ENCODE data around the gene PTH1R. TPM values are rescaled to one million over a fixed set of nuclear protein-coding genes. Genes with fewer than 3 reads are reported as not detected.

Gene PTH1R
- total RNA-seq, 1 donor from 2014 or later, result 13.0 TPM

DNA sequence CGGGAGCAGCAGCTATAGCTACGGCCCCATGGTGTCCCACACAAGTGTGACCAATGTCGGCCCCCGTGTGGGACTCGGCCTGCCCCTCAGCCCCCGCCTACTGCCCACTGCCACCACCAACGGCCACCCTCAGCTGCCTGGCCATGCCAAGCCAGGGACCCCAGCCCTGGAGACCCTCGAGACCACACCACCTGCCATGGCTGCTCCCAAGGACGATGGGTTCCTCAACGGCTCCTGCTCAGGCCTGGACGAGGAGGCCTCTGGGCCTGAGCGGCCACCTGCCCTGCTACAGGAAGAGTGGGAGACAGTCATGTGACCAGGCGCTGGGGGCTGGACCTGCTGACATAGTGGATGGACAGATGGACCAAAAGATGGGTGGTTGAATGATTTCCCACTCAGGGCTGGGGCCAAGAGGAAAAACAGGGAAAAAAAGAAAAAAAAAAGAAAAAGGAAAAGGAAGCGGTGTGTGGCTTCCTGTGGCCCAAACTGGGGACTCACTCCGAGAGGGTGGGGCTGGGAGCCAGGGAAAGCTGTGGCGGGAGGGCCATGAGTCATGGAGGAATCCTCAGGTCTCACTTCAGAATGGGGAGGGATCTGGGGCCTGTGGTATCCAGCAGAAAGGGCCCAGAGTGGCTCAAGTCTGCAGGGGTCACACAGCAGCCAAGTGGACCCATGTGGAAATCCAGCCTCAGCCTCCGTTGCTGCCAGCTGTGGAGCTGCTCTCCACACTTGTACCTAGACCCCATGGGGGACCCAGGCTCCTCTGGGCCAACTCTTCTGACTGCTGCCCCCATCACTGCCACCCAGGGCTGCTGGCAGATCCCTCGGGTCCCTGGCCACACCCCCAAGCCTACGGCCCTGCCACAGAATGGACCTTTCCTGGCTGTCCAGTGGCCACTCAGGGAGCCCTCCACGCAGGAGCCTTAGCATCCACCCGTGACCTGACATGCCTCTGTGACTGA is 26.1 kb downstream of the PTH1R start:
- no peaks in the 10 kb centered on the region for H3K9me3 ChIP-seq
- H3K27ac ChIP-seq, result no peak overlapping the region
- no peaks in the 10 kb centered on the region for H3K36me3 ChIP-seq
- DNase-seq (ENCODE audit: extremely low spot score in 2 of 2), result no peak
- peaks cover 19% of the 10 kb centered on the region for H3K4me1 ChIP-seq
- H3K27me3 ChIP-seq, result no peaks in the 10 kb centered on the region
- no peak for TF ChIP-seq POLR2AphosphoS5 (IDR thresholded peaks at IDR 0.05; ENCODE audit: insufficient read depth in 1 of 2, low read depth in 1 of 2)
- TF ChIP-seq CTCF (IDR thresholded peaks at IDR 0.05), result no peak
- TF ChIP-seq POLR2A (IDR thresholded peaks at IDR 0.05), result no peak
- H3K4me3 ChIP-seq, result no peak overlapping the region
- intact Hi-C loops (cut with DNase I), result no loop called here

DNA sequence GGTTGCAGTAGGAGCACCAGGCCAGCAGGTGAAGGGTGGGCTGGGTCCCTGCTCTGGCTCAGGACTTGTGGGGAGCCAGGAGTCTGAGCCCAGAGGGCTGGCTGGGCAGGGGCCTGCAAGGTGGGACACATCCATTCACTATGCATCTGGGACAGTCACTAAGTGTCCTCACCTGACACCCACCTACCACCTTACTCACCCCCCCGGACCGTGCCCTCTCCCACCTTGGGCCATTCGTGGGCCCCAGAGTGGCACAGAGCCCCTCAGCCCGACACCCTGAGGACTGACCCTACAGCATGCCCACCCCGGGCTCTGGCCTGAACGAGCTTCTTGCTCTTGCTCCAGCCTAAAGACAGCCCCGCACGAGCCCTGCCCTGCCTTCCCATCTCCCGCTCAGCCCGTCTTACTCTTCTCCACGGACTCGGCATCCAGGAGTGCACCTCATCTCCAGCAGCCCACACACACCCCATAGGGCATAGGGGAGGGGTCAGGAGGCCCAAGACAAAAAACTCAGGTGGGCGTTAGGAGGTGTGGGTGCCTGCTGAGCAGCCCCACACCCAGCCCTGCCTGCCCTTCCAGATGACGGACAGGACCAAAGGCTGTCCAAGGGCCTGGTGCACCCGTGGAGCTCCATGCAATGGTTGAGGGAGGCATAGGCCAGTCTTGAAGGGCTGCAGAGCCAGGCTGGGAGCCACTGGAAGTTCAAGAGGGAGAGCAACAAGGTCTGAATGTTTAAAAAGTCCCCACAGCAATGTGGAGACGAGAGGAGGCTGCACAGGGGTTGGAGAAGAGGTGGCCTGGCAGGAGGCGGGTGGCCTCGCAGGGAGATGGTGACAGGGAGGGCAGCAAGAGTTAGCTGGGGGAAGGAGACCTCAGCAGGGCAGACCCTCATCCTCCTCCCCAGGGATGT is 27.0 kb downstream of the PTH1R start:
- Histone ChIP-seq H3K36me3 (no peaks in the 10 kb centered on the region), H3K27ac (no peak overlapping the region), H3K4me3 (no peak overlapping the region), H3K9me3 (no peaks in the 10 kb centered on the region), H3K27me3 (no peaks in the 10 kb centered on the region), H3K4me1 (peaks cover 20% of the 10 kb centered on the region)
- TF ChIP-seq CTCF (IDR thresholded peaks at IDR 0.05) (no peak), POLR2AphosphoS5 (IDR thresholded peaks at IDR 0.05; ENCODE audit: insufficient read depth in 1 of 2, low read depth in 1 of 2) (no peak), POLR2A (IDR thresholded peaks at IDR 0.05) (no peak)
- no peak for DNase-seq (ENCODE audit: extremely low spot score in 2 of 2)
- intact Hi-C loops (cut with DNase I), result loop anchor here (5.0 kb wide), 1 partner anchor 37 kb away; no protein-coding TSS in a partner anchor

GRCh38 chr3:46905213-46905560 is 27.7 kb downstream of the PTH1R start:
- TF ChIP-seq POLR2A (IDR thresholded peaks at IDR 0.05), result no peak
- no peak for TF ChIP-seq CTCF (IDR thresholded peaks at IDR 0.05)
- TF ChIP-seq POLR2AphosphoS5 (IDR thresholded peaks at IDR 0.05; ENCODE audit: insufficient read depth in 1 of 2, low read depth in 1 of 2), result no peak
- H3K4me1 ChIP-seq, result peaks cover 20% of the 10 kb centered on the region
- no peaks in the 10 kb centered on the region for H3K27me3 ChIP-seq
- H3K36me3 ChIP-seq, result no peaks in the 10 kb centered on the region
- H3K27ac ChIP-seq, result no peak overlapping the region
- H3K9me3 ChIP-seq, result no peaks in the 10 kb centered on the region
- H3K4me3 ChIP-seq, result no peak overlapping the region
- intact Hi-C loops (cut with DNase I), result loop anchor here (5.0 kb wide), 1 partner anchor 38 kb away; no protein-coding TSS in a partner anchor
- DNase-seq (ENCODE audit: extremely low spot score in 2 of 2), result no peak

- no peak overlapping the region for H3K27ac ChIP-seq
- no peak overlapping the region for H3K4me3 ChIP-seq
- TF ChIP-seq CTCF (IDR thresholded peaks at IDR 0.05) (no peak), POLR2AphosphoS5 (IDR thresholded peaks at IDR 0.05; ENCODE audit: insufficient read depth in 1 of 2, low read depth in 1 of 2) (no peak), POLR2A (IDR thresholded peaks at IDR 0.05) (no peak)
- intact Hi-C loops (cut with DNase I), result loop anchor here (5.0 kb wide), 1 partner anchor 39 kb away; no protein-coding TSS in a partner anchor
- no peak for DNase-seq (ENCODE audit: extremely low spot score in 2 of 2)
- H3K9me3 ChIP-seq, result no peaks in the 10 kb centered on the region
- H3K36me3 ChIP-seq, result no peaks in the 10 kb centered on the region
- no peaks in the 10 kb centered on the region for H3K27me3 ChIP-seq
- H3K4me1 ChIP-seq, result peaks cover 19% of the 10 kb centered on the region
Measured at GRCh38 chr3:46905661-46906451, 28.3 kb downstream of the PTH1R start.

All from vagina (tissue), 2 donors.